AG09309 (cell line): ENCODE measurements around the gene SFMBT2.

Experiments used
- DNase-seq: peaks from one replicate; pipeline ENCODE4 v3.0.0-alpha.2; 2010; ENCODE audit warnings: low read depth
- H3K4me3 ChIP-seq: 2 replicates; pipeline ENCODE4 v1.5.1; 2011; ENCODE audit warnings: mild to moderate bottlenecking, low read depth, low read length, moderate library complexity; ENCODE audit not compliant: control insufficient read depth
- TF ChIP-seq, protein P1 (sequence below): IDR thresholded peaks from 2 replicates; pipeline ENCODE4 v1.5.1; 2011; ENCODE audit warnings: mild to moderate bottlenecking, low read depth, low read length, inconsistent platforms; ENCODE audit not compliant: insufficient read depth, control insufficient read depth; ENCODE audit errors: missing control alignments

The SFMBT2 gene

DNA sequence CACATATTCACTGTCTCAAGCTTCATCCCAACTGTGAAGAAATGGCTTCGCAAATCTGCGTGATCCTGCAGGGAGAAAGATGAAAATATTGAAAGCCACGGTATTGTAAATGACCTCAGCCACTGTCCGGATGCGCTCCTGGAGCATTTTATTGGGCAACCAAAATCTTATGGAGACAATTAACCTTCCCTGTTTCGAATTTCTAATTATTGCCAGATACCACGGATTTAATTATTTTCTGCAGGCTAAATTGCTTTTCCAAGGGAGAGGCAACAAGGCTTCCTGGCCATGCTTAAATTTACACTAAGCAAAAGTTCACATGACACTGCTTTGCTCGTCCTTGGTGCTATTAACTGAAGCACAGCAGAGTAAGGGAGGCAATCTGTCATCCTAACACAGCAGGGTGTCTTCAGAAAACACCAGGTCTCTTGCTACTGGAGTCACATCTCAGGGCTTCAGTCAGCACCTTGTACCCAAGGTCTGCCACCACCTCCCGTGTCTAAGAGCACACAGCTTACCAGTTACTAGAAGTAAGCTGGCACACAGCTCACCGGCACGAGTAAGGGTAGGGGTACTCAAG, 162.2 kb downstream of the SFMBT2 start:
- TF ChIP-seq, protein P1, sequence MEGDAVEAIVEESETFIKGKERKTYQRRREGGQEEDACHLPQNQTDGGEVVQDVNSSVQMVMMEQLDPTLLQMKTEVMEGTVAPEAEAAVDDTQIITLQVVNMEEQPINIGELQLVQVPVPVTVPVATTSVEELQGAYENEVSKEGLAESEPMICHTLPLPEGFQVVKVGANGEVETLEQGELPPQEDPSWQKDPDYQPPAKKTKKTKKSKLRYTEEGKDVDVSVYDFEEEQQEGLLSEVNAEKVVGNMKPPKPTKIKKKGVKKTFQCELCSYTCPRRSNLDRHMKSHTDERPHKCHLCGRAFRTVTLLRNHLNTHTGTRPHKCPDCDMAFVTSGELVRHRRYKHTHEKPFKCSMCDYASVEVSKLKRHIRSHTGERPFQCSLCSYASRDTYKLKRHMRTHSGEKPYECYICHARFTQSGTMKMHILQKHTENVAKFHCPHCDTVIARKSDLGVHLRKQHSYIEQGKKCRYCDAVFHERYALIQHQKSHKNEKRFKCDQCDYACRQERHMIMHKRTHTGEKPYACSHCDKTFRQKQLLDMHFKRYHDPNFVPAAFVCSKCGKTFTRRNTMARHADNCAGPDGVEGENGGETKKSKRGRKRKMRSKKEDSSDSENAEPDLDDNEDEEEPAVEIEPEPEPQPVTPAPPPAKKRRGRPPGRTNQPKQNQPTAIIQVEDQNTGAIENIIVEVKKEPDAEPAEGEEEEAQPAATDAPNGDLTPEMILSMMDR = no peak
- no peak overlapping the region for H3K4me3 ChIP-seq
- DNase-seq = no peak

DNA sequence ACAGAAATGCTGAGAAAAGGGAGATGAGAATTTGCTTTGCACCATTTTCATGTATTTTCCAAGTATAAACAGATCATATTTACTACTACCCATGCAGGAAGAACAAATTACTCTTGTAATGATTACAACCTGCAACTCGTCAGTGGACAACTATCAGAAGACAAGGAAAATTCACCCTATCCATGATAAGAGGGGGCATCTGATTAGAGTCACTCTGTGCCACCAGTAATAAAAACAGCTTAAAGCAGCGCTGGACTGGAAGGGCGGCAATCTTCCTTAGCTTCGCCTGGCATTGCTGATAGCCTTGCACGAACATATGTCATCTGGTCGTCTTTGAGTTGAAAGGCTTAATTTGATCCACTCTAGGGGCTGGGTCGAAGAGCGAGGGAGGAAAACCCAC, 162.7 kb downstream of the SFMBT2 start:
- DNase-seq = no peak
- no peak overlapping the region for H3K4me3 ChIP-seq
- TF ChIP-seq, protein P1 = no peak

DNA sequence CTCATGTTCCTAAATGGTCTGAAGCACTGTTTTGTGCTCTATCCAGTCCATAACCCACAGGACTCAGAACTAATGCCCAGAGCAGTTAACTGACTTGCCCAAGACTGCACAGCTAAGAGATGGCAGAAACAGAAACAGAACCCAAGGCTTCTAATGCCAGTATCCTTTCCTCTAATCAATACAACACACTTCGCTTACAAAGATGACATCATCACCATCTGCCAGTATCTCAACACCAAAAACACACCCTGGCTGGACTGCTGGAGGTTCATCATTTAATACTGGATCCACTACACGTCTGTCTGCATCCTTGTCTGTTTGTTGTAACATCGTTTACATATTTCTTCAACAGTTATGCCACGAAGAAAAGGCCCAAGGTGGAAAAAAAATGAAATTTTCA, 165.3 kb downstream of the SFMBT2 start:
- TF ChIP-seq, protein P1 = no peak
- no peak for DNase-seq
- H3K4me3 ChIP-seq = no peak overlapping the region

DNA sequence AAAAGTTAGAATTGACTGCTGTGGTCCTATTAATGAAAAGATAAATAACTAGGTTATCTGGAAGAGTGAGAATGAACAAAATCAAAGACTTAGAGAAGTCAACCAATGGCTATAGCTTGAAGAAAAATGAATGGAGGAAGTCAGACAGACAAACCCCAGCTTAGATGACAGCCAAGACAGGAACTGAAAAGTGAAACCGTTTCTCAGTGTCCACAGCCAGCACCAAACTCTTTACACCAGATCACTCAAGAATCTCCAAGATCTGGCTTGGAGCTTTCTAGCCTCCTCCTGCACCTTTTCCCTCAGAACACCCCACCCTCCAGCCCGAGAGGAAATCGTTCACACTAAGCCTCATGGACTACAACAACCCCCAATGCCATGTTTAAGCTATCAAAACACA, 167.0 kb downstream of the SFMBT2 start:
- DNase-seq = no peak
- TF ChIP-seq, protein P1 = no peak
- H3K4me3 ChIP-seq = no peak overlapping the region

DNA sequence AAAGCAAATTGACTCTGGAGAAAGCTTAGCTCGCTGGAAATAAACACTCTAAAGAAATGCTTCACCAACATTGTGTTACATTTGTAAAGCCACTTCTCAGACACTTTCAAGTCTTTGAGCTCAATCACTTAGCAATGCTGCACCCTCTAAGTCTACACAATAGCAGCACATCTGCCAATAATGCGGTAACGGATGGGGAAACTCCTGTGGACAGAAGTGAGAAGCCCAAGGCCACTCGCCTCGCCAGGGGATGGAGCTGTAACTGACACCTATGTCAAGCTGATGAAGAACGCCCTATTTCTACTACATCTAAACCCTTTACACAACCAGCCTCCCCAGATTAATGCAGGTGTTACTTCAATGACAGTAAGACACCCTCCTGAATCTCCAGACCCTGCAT, 167.7 kb downstream of the SFMBT2 start:
- DNase-seq = no peak
- no peak overlapping the region for H3K4me3 ChIP-seq
- TF ChIP-seq, protein P1 = no peak

DNA sequence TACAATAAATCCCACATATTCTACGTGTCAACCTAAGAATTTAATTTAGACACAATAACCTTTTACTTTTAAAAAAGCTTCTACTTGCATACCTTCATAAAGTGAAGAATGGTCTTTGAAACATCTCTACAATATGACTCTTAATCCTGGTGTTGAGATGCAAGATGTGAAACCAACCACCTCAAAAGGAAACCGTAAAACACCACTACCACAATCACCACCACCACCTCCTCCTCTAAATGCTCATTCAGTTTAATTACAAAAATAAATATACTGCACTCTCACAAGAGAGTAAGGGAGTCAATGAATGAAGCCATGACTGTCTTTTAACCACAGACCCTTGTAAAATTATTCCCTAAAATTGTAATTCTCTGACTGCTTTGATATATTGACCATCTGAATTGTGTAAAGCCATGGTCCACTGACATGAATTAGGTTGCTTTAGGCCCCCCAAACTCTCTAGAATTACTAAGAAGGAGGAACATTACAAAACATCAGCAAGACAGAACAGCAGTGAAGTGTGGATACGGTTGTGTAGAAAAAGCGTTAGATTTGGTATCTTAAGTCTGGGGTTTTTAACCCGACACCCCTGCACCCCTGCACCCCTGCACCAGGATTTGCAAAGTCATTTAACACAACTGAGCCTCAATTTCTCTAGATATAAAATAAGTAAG, 171.4 kb downstream of the SFMBT2 start:
- H3K4me3 ChIP-seq = no peak overlapping the region
- DNase-seq = no peak
- TF ChIP-seq, protein P1 = no peak
